Sigmoid colon (tissue), 7 donors: ENCODE results near the gene RPL7A. TPM values are rescaled to one million over a fixed set of nuclear protein-coding genes. Genes with fewer than 3 reads are reported as not detected.

Experiments used
- DNase-seq: peaks from one replicate; pipeline ENCODE4 v3.0.0-alpha.2; 2019
- H3K27ac ChIP-seq, 4 donors: fragments of 200-600 bp; sonication (generic); one replicate each; pipeline ENCODE4 v1.5.1; 2016 to 2019; ENCODE audit warnings: mild to moderate bottlenecking in 1 of 4
- H3K27me3 ChIP-seq, 3 donors: fragments of 200-600 bp; sonication (generic); one replicate each; pipeline ENCODE4 v1.5.1; 2019; ENCODE audit warnings: mild to moderate bottlenecking in 1 of 3
- H3K36me3 ChIP-seq, 4 donors: fragments of 200-600 bp; sonication (generic); one replicate each; pipeline ENCODE4 v1.5.1; 2016 to 2019
- H3K4me1 ChIP-seq, 4 donors: fragments of 200-600 bp; sonication (generic); one replicate each; pipeline ENCODE4 v1.5.1; 2017 to 2019
- H3K4me3 ChIP-seq, 4 donors: fragments of 200-600 bp; sonication (generic); one replicate each; pipeline ENCODE4 v1.5.1; 2017 to 2019; ENCODE audit warnings: mild to moderate bottlenecking in 2 of 4, moderate library complexity in 1 of 4
- H3K9me3 ChIP-seq, 4 donors: fragments of 200-600 bp in 3 of 4; sonication (generic) in 3 of 4; one replicate each; pipeline versions ENCODE4 v1.5.1 to v1.6.1; 2013 to 2019
- CTCF ChIP-seq, 4 experiments: fragments of 450-650 bp in 3 of 4; fragments of 200-600 bp in 1 of 4; IDR thresholded peaks; one replicate each; pipeline ENCODE4 v1.5.1; 2016 to 2019; ENCODE audit warnings: antibody characterized with exemption in 4 of 4, mild to moderate bottlenecking in 3 of 4, moderate library complexity in 2 of 4
- EP300 ChIP-seq, 4 donors: sonication (generic); formaldehyde crosslinking; IDR thresholded peaks; one replicate each; pipeline ENCODE4 v1.6.1; 2017; ENCODE audit warnings: antibody characterized with exemption in 4 of 4
- POLR2A ChIP-seq, 2 donors: fragments of 450-650 bp; IDR thresholded peaks; one replicate each; pipeline ENCODE4 v1.6.1; 2016; ENCODE audit warnings: antibody characterized with exemption in 2 of 2, mild to moderate bottlenecking in 2 of 2, moderate library complexity in 2 of 2
- POLR2AphosphoS5 ChIP-seq, 4 donors: sonication (generic); formaldehyde crosslinking; IDR thresholded peaks; one replicate each; pipeline ENCODE4 v1.6.1; 2017; ENCODE audit warnings: antibody characterized with exemption in 4 of 4
- WGBS, 2 donors: extraction: QIAGEN DNeasy Blood & Tissue Kit; methylation state at CpG; one replicate each; pipeline ENCODE4 v1.1.7; 2013; 5-methylcytosine and 5-hydroxymethylcytosine counted together
- intact Hi-C: fragments of 100-400 bp; cut with DNase I; formaldehyde crosslinking; loops from one replicate; pipeline ENCODE4 v1.15.1; 2023
- polyA plus RNA-seq, 3 donors: library from polyadenylated mRNA; stranded (reverse); fragments of 200-250 nt; gene quantifications; one replicate each; pipeline ENCODE4 v1.2.3, GENCODE V29; 2013
- total RNA-seq, 4 donors: library from RNA; depleted of rRNA; stranded (reverse); fragments of >200 nt; gene quantifications; one replicate each; pipeline ENCODE4 v1.1.0, GENCODE V29; 2016
- donor health status: healthy with polysubstance abuse.
- donor health status: Bipolar disorder and iron deficiency.
- donor health status: healthy.

Gene RPL7A
- total and polyA plus RNA-seq, 7 donors = 2,027 to 4,020 (median 2,494) TPM

GRCh38 chr9:133382507-133383141 is 34.6 kb downstream of the RPL7A start:
- Histone ChIP-seq H3K4me1 (no peaks in the 10 kb centered on the region), H3K27ac (no peak overlapping the region), H3K9me3 (no peaks in the 10 kb centered on the region), H3K36me3 (no peaks in the 10 kb centered on the region), H3K27me3 (no peaks in the 10 kb centered on the region), H3K4me3 (no peak overlapping the region)
- intact Hi-C loops = no loop called here
- WGBS, 2 donors = 82 to 93% methylated on average over 4 of the region's 4 CpGs
- no peak for DNase-seq
- TF ChIP-seq POLR2A (IDR thresholded peaks at IDR 0.05) (no peak), CTCF (IDR thresholded peaks at IDR 0.05) (no peak), POLR2AphosphoS5 (IDR thresholded peaks at IDR 0.05) (no peak), EP300 (IDR thresholded peaks at IDR 0.05) (no peak)

GRCh38 chr9:133383438-133383837 is 35.4 kb downstream of the RPL7A start:
- no peaks in the 10 kb centered on the region for H3K27me3 ChIP-seq
- 94 to 96% methylated on average over 3 of the region's 3 CpGs for WGBS, 2 donors
- no peak overlapping the region for H3K4me3 ChIP-seq
- DNase-seq = no peak
- H3K9me3 ChIP-seq = no peaks in the 10 kb centered on the region
- intact Hi-C loops = no loop called here
- H3K4me1 ChIP-seq = no peaks in the 10 kb centered on the region
- H3K27ac ChIP-seq = no peak overlapping the region
- TF ChIP-seq EP300 (IDR thresholded peaks at IDR 0.05) (no peak), POLR2AphosphoS5 (IDR thresholded peaks at IDR 0.05) (no peak), CTCF (IDR thresholded peaks at IDR 0.05) (no peak), POLR2A (IDR thresholded peaks at IDR 0.05) (no peak)
- H3K36me3 ChIP-seq = no peaks in the 10 kb centered on the region

DNA sequence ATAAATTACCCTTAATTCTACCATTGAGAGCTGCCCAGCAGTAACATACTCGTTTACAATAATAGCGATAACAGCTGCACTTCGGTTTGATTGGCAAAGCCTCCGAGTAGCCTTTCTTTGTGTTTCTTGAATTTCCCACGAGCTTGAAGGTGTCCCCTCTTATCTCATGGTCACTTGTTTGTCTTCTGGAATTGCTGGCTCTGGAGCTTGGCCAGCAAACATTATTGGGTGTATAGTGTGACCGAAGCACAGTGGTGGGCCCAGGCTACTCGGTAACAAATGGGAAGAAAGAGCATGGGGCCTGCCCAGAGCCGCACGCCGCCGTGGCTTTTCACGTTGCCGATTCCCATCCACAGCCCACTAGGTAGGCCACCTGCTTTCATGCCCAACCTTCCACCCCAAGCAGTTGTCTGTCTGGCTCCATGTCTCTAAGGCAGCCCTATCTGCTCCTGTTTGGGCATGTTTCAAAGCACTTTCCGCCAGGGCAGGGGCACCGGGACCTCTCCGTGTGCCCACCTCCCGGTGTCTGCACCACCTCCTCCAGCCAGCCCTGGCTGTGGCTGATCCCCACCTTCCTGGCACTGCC is 36.8 kb downstream of the RPL7A start:
- Histone ChIP-seq H3K36me3 (no peaks in the 10 kb centered on the region), H3K27me3 (peaks cover 0 to 8% (median 0%) of the 10 kb centered on the region in 3 donors), H3K9me3 (no peaks in the 10 kb centered on the region), H3K4me3 (no peak overlapping the region), H3K27ac (no peak overlapping the region), H3K4me1 (no peaks in the 10 kb centered on the region)
- no peak for DNase-seq
- intact Hi-C loops = no loop called here
- TF ChIP-seq CTCF (IDR thresholded peaks at IDR 0.05) = no peak
- TF ChIP-seq POLR2A (IDR thresholded peaks at IDR 0.05) = no peak
- no peak for TF ChIP-seq POLR2AphosphoS5 (IDR thresholded peaks at IDR 0.05)
- no peak for TF ChIP-seq EP300 (IDR thresholded peaks at IDR 0.05)
- 86 to 88% methylated on average over 17 of the region's 17 CpGs for WGBS, 2 donors

DNA sequence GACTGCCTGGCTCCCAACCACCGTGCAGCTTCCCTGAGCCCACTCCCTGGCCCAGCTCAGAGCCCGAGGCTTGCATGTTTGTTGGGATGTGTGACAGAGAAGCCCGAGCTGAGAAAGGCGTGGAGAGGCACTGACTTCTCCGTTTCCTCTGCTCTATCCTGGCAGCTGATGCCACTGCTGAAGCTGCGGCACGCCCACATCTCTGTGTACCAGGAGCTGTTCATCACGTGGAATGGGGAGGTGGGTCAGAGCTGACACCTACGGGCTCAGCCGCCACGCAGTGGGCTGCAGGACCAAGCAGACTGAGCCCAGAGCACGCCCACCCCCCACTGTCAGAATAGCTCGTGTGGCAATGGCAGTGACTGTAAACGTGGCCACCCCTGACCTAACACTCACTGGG is 37.4 kb downstream of the RPL7A start:
- H3K9me3 ChIP-seq = no peaks in the 10 kb centered on the region
- 88 to 90% methylated on average over 14 of the region's 14 CpGs for WGBS, 2 donors
- H3K27ac ChIP-seq = no peak overlapping the region
- H3K4me1 ChIP-seq = no peaks in the 10 kb centered on the region
- H3K36me3 ChIP-seq = no peaks in the 10 kb centered on the region
- no peak for DNase-seq
- intact Hi-C loops = no loop called here
- peaks cover 0 to 11% (median 2%) of the 10 kb centered on the region in 3 donors for H3K27me3 ChIP-seq
- TF ChIP-seq POLR2A (IDR thresholded peaks at IDR 0.05) (no peak), POLR2AphosphoS5 (IDR thresholded peaks at IDR 0.05) (no peak), CTCF (IDR thresholded peaks at IDR 0.05) (no peak), EP300 (IDR thresholded peaks at IDR 0.05) (no peak)
- H3K4me3 ChIP-seq = no peak overlapping the region
